Stimulated activated CD8-positive, alpha-beta memory T cell treated with anti-CD3 and anti-CD28 coated beads, Interleukin-12 subunit alpha, Interleukin-12 subunit beta, amount 100 ng/mL, for 1 hour (primary cell): ENCODE results near the gene XRCC5.
A peak's percentile ranks its signal among the peaks of the same experiment; 100 is the strongest.
"Not testable (repeated sequence)": the region's sequence is repeated elsewhere in the genome, so short reads cannot be mapped to it uniquely, and the experiment has no call there.

ENCODE experiments used
- DNase-seq: peaks from one replicate; pipeline ENCODE4 v3.0.0-alpha.2; 2020; ENCODE audit warnings: low read depth

The XRCC5 gene

DNA sequence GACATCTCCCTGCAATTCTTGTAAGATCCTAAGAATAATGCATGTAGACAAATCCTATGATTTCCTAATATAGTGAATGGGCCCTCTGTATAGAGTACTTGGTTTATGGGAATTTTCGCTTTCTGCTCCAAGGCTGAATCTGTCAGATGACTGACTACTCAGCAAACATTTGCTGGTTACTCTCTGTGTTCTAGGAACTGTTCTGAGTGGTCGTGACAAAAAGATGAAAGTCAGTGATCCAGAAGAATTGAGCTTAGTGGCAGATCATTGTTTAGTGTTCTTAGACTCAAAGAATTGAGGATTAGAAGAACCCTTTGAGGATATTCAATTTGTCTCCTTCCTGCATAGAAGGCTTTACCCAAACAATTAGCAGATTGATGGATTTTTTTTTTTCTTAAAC is 10.0 kb downstream of the XRCC5 start:
- DNase-seq, result no peak

DNA sequence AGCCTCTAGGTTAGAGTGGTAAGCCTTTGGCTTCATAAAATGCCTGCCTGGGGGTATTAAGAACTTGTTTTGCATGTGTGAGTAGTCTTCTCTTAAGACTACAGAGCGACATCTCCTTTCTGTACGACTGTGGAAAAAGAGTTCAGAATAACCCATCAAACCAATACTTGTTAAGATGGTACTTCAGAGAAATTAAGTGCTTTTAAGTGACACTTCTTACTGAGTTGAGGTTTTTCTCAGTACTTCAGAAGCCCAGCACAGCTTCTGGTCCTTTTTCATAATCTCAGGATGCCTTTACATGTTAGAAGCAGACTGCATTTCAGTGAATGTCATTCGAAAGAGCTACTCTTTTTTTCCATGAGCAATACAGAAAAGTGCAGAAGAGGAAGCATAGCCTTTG is 10.8 kb downstream of the XRCC5 start:
- DNase-seq, result no peak

DNA sequence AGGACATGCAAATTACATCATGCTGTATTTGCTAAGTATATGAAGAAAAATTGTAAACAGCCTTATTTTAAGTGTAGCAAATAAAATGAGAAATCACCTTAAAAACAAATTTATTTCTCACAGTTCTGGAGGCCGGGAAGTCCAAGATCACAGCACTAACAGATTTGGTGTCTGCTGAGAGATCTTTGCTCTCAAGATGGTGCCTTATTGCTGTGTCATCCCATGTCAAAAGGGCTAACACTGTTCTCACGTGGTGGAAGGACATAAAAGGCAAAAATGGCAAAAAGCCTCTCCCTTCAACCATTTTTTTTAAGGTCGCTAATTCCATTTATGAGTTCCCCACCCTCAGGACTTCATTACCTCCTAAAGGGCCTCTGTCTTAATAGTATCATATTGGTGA is 12.1 kb downstream of the XRCC5 start:
- no peak for DNase-seq

DNA sequence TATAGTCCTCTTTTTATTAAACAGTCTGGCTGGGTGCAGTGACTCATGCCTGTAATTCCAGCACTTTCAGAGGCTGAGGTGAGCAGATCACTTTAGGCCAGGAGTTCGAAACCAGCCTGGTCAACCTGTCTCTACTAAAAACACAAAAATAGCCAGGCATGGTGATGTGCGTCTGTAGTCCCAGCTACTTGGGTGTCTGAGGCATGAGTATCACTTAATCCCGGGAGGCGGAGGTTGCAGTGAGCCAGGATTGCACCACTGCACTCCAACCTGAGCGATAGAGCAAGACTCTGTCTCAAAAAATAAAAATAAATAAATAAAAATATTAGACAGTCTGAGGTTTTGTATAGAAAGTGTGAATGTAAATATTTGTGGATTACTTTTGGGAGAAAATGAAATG is 17.8 kb downstream of the XRCC5 start:
- no peak for DNase-seq

DNA sequence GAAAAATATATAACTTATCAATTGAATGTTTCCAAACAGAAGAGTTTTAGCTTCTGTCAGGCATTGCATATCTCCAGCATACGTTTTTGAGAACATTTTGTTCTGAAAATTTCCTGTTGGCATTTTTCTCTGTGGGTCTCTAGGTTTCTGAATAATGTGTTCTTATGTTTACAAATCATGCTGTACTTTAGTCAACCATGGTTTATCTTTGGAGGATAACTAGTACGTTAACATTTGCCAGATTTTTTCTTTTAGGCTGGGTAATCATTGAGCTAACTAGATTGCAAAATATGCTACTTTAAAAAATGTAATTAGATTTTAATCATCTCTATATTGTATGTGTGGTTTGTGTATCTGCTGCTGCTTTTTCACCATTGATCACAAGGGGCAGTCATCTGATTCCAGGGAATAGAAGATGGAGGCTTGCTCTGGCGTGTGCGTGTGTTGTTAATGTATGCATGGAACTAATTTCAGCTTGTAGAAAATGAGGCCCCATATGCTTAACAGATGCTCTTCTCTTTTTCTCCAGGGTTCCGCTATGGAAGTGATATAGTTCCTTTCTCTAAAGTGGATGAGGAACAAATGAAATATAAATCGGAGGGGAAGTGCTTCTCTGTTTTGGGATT is 21.3 kb downstream of the XRCC5 start:
- DNase-seq, result no peak

DNA sequence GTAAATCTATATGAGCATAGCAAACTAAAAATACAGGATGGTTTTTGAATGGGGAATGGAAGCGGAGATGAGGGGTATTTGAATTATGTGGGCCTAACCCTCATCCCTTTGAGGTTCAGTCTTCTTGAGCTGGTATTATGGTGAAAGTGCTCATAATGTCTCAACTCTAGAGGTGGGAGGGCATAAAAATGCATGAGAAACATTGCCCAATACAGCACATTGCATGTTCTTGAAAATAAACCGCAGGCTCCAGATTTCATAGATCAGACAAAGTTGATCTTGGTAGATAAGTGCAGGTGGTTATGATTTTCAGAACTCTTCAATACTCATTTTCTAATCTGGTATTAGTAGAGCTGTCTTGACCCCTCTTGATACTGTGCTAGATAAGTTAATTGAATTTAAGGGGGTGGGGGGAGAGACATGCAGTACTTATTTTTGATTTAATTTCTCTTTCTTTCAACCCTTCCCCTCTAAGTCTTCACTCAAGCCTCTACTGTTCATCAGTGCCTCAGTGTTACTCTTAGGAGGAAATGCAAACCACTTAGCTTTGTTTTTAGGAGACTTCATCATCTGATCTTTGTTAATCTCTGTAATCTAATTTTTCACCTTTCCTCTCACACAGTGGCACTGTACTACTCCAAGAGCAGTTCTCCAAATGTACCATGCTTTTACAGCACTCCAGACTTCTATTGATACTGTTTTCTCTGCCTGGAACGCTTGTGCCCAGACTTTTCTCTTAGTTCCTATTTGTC is 22.2 kb downstream of the XRCC5 start:
- no peak for DNase-seq

DNA sequence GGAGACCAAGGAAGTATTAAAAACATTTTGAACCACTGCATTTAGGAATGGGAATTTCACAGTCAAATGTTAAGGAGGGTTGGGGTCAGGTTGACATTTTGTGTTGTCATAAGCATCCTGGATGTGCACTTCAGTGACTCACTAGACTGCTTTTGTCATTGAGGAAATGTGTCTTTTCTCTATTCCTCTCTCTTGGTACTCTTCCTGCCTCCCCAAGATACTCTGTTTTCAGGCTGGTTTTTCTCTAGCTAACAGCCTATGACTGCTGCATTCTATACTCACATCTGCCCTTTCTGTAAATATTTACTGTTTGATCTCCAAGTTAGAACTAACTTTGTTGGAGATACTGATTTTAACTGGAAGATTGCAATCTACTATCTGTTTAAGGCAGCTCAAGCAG is 23.4 kb downstream of the XRCC5 start:
- DNase-seq, result no peak

DNA sequence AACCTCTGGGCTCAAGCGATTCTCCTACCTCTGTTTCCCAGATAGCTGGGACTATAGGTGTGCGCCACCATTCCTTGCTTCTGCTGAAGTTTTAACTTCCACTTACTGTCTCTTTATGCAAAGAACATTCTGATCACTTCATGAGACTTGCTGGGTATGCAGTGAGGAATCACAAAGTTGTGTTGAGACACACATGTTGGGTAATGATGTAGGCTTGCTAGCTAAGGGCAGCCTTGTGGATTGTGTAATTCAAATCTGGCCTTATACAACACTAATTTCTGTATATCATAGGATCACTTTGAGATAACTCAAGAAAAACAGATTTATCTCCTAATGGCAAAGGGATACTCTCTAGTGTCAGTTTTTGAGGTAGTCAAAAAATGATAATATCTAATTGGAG is 24.2 kb downstream of the XRCC5 start:
- no peak for DNase-seq

DNA sequence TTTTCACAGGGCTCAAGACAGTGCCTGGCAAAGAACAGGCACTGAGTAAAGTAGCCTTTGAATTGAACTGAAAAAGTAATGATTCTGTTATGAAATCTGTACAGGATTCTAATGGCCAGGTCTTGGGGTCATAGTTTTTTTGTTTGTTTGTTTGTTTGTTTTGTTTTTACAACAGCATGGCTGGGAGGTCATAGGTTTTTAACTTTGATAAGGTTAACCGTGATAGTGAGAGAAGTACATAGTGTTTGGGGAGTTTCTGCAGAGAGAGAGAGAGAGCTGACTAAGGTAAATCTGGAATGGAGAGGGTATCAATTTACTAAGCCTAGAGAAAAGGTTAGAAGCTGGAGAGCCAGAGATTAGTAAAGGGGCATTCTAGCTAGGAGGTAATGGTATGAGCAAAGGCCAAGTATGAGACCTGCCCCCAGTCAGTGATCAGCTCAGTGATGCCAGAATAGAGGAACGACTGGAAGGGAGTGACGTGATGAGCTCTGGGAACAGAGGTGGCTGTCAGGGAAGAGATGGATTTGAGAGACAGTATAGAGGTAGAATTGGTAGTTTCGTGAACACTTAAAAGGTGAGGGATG is 25.9 kb downstream of the XRCC5 start:
- DNase-seq, result no peak

DNA sequence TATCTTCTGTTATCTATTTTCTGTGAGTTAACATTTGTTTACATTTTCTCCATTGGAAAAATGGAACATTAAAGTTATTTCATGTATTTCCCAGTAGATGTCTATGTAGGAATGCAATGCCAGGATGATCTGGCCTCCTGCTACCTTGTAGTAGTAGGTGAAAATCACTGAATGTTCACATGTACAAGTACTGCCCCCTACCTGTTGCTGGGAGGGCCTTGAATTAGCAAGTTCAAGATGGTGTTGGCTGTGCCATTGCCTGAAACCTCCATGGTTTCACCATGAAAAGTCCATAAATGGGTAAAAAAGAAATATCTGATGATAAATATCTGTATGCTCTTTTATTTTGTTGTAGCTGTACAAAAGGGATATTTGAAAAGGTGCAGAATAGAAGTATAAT is 30.7 kb downstream of the XRCC5 start:
- DNase-seq, result peak; percentile 8

DNA sequence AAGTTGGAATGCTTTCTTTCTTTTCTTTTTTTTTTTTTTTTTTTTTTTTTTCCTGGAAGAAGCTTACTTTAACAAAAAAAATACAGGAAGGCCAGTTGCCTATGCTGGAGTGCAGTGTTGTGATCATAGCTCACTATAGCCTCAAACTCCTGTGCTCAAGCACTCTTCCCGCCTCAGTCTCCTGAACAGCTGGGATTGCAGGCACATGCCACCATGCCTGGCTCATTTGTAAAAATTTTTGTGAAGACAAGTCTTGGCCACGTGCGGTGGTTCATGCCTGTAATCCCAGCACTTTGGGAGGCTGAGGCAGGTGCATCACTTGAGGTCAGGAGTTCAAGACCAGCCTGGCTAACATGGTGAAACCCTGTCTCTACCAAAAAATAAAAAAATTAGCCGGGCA is 32.4 kb downstream of the XRCC5 start:
- DNase-seq, result not testable (repeated sequence)

DNA sequence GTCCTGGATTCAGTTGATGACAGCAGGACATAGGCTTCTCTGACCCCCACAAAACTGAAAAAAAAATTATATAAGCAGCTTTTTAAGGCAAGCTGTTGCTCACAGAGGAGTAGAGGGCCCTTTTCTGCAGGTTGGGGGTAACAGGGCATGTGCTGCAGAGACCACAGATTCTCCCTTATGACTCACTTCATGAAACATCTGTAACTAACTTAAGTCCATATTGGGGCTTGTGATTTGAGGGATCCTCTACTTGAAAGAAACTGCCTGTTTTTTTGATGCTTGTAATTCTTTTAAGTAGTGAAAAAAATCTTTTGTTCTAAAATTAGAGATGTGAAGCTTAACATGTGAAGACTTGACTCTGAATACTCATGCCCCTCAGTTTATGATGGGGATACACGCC is 33.4 kb downstream of the XRCC5 start:
- no peak for DNase-seq

DNA sequence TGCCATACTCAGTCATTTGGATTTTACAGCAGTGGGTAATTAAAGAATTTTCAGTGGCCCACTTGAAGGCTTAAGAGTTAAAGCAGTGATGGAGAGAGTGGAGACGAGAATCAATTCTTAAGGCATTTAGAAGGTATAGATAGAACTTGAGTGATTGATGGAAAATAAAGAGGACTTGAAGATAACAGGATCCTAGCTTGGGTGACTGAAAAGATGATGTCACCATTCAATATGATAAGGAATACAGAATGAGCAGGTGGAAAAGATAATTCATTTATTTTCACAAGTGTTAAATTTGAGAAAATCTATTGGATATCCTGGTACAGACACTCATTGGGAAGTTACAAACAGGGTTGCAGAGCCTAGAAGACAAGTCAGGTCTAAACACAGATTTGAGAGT is 35.2 kb downstream of the XRCC5 start:
- no peak for DNase-seq

DNA sequence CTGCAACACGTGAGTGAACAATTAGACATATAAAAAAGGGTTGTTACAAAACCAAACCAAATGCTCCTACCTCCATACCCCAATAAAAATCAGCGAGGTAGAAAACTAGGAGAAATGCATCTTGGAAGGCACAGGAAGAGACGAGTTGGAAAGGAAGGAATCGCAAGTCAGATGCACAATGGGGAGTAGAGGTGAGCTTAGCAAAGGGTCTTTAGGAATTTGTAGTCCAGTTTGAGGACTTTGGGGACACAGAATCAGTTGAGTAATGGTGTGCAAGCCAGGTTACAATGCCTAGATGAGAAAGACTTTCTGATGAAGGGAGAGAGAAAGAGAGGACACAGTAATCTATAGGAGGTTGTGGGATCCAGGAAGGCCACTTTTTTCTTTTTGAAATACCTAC is 35.7 kb downstream of the XRCC5 start:
- DNase-seq, result no peak

DNA sequence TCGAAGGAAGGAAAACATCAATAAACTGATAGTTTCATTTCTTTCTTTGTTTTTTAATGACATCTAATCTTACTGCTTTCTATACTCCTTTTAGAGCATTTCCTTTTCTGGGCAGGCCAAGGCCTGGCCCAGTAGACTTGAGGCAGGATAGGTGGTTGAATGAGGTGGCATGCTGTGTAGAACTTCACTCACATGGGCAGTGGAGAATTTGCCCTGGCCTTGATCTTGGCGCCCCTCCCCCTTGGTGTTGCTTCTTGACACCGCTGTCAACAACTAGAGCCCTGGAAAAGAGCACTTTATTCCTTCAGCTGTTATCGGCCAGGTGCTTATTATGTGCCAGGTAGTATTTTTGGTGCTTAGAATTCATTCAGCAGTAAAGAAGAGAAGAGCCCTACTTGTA is 37.4 kb downstream of the XRCC5 start:
- no peak for DNase-seq

DNA sequence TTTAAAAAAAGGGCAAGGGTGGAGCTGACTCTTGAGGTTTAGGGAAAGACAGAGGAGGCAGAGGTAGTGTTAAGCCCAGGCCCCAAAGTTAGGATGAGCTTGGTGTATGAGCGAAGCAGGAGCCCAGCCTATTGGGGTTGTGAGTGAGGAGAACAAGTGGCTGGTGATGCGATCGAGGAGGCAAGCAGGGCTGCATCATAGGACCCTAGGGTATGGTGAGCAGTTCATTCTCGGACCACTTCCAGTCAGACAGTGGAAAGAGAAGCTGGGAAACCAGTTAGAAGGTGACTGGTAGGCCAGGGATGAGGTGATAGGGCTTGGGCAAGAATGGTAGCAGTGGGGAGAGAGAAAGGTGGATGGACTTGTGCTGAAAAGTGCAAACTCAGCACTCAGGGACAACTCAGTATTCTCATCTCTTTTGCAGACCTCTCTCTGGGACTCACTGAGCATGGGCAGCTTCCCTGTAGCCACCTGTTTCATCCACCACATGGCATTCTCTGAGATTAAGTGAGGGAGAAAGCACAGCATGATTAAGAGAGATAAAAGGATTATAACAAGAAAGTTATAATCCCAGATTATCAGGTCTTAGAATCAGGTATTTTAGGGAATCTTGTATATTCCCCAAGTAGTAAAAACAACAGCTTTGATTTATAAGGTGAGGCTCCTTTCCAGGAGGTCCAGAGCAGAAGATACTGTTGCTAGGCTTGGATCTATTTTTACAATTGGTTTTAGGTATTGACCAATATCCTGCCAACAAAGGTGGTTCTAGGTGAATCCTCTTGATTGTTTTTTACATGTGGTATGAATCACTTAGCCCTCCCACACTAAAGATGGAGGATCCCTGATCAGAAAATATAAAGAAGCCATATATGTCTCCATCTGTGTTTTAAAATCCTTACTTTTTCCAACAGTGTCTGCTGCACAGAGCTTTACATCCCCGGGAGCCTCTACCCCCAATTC is 38.3 kb downstream of the XRCC5 start:
- no peak for DNase-seq

DNA sequence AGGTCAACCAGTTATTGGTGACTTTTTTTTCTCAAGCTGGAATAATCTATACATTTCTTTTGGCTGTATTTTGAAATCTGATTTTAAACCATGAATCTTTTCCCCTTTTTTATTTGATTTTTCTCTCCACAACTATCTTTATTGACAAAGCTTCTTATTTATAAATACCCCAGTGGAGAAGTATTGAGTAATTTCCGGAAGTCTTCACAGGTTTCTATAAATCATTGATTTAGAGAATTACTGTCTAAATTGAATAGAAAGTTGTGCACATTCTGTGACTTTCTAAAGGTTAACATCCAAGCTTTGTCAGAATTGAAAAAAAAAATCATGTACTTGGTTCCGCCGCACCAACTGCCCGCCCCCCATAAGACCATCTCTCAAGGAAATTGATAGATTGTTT is 39.8 kb downstream of the XRCC5 start:
- no peak for DNase-seq

DNA sequence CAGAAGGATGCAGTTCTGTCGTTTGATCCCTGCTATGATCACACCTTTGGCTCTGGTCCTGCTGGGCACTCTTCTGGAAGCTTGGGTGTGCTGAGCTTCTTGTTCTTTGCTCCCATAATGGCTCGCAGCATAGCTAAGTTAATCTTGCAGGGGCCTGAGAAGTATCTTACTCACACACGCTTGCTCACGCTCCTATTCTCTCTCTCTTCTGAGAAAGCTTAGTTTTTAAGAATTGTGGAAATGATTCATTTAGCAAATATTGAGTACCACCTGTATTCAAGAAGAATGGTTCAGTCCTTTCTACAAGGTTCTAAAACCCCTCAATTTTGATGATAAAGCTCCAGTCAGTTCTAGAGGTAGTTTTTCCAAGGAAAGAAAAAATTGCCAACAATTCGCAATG is 40.6 kb downstream of the XRCC5 start:
- no peak for DNase-seq

DNA sequence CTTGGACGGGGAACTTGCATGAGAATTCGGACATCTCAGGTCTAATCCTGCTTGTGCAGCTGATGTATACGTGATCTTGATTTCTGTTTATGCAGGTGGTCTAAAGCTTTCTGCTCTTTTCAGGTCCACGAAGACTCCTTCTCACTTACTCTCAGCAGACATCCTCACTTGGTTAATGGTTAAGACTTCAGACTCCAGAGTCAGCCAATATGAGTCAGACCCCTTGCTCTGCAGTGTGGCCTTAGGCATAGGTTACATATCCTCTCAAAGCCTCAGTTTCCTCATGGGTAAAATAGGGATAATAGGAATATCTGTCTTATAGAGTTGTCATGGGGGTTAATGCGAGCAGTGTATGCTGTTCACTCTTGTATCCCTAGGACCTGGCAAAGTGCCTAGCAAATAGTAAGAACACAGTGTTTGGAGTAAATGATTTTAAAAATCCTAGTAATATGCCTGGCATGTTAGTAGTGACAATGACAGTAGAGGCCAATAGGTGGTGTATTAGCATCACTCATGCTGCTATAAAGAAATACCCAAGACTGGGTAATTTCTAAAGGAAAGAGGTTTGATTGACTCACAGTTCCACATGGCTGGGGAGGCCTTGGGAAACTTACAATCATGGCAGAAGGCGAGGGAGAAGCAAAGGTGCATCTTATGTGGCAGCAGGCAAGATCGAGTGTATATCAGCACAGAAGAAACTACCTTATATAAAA is 42.3 kb downstream of the XRCC5 start:
- no peak for DNase-seq

DNA sequence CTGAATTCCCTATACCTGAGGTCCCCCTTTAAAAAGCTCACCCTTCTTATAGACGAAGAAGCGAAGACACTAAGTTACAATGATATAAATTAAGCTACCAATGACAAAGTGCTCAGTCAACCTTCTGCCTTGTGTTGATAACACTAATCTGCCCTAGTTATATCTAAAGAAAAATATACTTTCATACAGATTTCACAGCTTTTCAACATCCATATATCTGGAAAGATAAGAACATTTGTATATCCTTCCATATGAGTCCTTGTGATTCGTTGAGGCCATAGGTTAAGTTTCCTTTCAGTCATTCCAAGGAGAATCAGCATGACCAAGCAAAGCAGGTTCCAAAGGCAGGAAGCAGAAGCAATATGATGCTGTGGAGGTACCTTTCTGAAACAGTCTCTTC is 46.8 kb downstream of the XRCC5 start:
- no peak for DNase-seq

DNA sequence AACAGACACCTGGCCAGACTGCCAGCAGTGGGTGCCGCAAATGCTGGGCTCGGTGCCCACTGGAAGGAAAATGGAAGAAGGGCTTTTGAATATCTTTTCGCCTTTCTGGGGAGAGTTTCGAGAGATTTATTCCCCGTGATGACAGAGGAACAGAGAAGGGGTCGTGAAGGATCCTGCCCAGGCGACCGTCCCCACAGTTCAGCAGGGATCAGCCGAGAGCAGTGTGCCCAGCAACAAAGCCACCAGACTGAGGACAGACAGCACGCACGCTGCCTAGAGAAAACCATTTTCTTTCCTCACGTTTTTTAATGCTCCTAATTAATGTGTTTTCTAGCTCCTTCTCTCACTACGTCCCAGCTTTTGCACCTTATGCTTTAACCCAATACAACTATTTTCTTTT is 47.7 kb downstream of the XRCC5 start:
- no peak for DNase-seq

DNA sequence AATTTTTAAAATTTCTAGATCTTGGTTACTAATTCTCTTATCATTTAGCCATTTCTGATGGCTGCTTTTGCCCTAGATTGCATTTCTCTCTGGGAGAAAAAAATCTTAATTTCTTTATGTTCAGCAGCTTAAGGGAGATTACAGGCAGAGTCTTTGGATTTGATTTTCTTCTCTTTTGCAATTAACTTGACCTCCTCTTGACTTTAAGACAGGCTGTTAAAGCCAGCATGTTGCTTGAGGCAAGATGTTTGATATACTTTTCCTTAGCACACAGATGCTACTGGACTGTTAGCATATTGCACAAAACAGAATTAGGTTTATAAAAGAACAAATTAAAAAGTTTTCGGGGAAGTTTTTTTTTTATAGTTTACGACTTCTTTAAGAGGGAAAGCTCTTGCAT is 50.0 kb downstream of the XRCC5 start:
- DNase-seq, result no peak
